IMR-90 (cell line): ENCODE data around the gene EXOC2. TPM values are rescaled to one million over a fixed set of nuclear protein-coding genes. Genes with fewer than 3 reads are reported as not detected.

Source experiments
- ATAC-seq: fragments of 200-7000 bp; cut with Tn5 transposase; 2 replicates; pipeline ENCODE4 v1.9.1; 2020; ENCODE audit warnings: low read depth, mild to moderate bottlenecking, moderate library complexity
- BruUV-seq: library from RNA; stranded (reverse); fragments of 400-500 nt; replicated peaks from 2 replicates; lab custom pipeline; 2021; lab: Mats Ljungman, UMichigan
- CTCF ChIA-PET: fragments of 300-600 bp; formaldehyde crosslinking; extraction: SDS; loops from one replicate; lab custom pipeline; 2021; ENCODE audit warnings: antibody characterized with exemption; lab: Yijun Ruan, JAX
- POLR2A ChIA-PET: fragments of 300-600 bp; sonication (Branson Sonifier 250); formaldehyde crosslinking; loops from one replicate; lab custom pipeline; 2022; ENCODE audit warnings: antibody characterized with exemption; ENCODE audit not compliant: unreplicated experiment; lab: Charles Lee
- DNase-seq: peaks from one replicate; pipeline ENCODE4 v3.0.0; 2013
- H2AFZ ChIP-seq: replicated peaks from 2 replicates; pipeline ENCODE3; 2013; ENCODE audit warnings: low read length, mild to moderate bottlenecking; ENCODE audit not compliant: poor library complexity
- H2AK5ac ChIP-seq: 2 replicates; pipeline ENCODE4 v1.6.1; 2013; ENCODE audit warnings: low read depth, low read length, inconsistent platforms
- H2AK9ac ChIP-seq: replicated peaks from 2 replicates; pipeline ENCODE3; 2013; ENCODE audit warnings: mild to moderate bottlenecking, low read depth, low read length, moderate library complexity; ENCODE audit not compliant: poor library complexity
- H2BK120ac ChIP-seq: 2 replicates; pipeline ENCODE4 v1.6.1; 2013; ENCODE audit warnings: low read depth, low read length, inconsistent platforms
- H2BK15ac ChIP-seq: 3 replicates; pipeline ENCODE4 v1.6.1; 2013; ENCODE audit warnings: low read depth, low read length, inconsistent platforms
- H2BK20ac ChIP-seq: 2 replicates; pipeline ENCODE4 v1.6.1; 2013; ENCODE audit warnings: low read depth, mild to moderate bottlenecking, inconsistent platforms, low read length, moderate library complexity
- H2BK5ac ChIP-seq: 2 replicates; pipeline ENCODE4 v1.6.1; 2013; ENCODE audit warnings: mild to moderate bottlenecking, low read depth, low read length, inconsistent platforms; ENCODE audit not compliant: poor library complexity, severe bottlenecking
- H3K14ac ChIP-seq: replicated peaks from 2 replicates; pipeline ENCODE4 v1.6.1; 2013; ENCODE audit warnings: low read depth, low read length, inconsistent platforms
- H3K18ac ChIP-seq: 2 replicates; pipeline ENCODE4 v1.6.1; 2013; ENCODE audit warnings: low read depth, low read length, control low read depth
- H3K23ac ChIP-seq: 2 replicates; pipeline ENCODE4 v1.6.1; 2013; ENCODE audit warnings: low read depth, low read length, inconsistent platforms
- H3K27ac ChIP-seq: 2 replicates; pipeline ENCODE4 v1.5.1; 2013; ENCODE audit warnings: mild to moderate bottlenecking, control low read depth, low read length; ENCODE audit not compliant: insufficient read depth
- H3K27me3 ChIP-seq: 2 replicates; pipeline ENCODE4 v1.6.1; 2013; ENCODE audit warnings: low read length; ENCODE audit not compliant: control insufficient read depth, insufficient read depth
- H3K36me3 ChIP-seq: 2 replicates; pipeline ENCODE4 v1.6.1; 2013; ENCODE audit warnings: low read length, mixed read lengths; ENCODE audit not compliant: control insufficient read depth, insufficient read depth
- H3K4ac ChIP-seq: 2 replicates; pipeline ENCODE4 v1.6.1; 2013; ENCODE audit warnings: low read depth, low read length, inconsistent platforms
- H3K4me1 ChIP-seq: 2 replicates; pipeline ENCODE4 v1.6.1; 2013; ENCODE audit warnings: low read length, mixed read lengths; ENCODE audit not compliant: control insufficient read depth, insufficient read depth
- H3K4me2 ChIP-seq: 2 replicates; pipeline ENCODE4 v1.6.1; 2013; ENCODE audit warnings: low read depth, mild to moderate bottlenecking, control low read depth, low read length, moderate library complexity
- H3K4me3 ChIP-seq: 2 replicates; pipeline ENCODE4 v1.5.1; 2013; ENCODE audit warnings: low read depth, mild to moderate bottlenecking, control low read depth, low read length, moderate library complexity; ENCODE audit not compliant: insufficient read depth
- H3K56ac ChIP-seq: 2 replicates; pipeline ENCODE4 v1.6.1; 2013; ENCODE audit warnings: low read length, inconsistent platforms; ENCODE audit not compliant: insufficient read depth; ENCODE audit errors: extremely low read depth
- H3K79me1 ChIP-seq, 2 experiments: 2 replicates each; pipeline ENCODE4 v1.6.1; 2013; ENCODE audit warnings: low read length in 2 of 2, inconsistent platforms in 1 of 2, low read depth in 1 of 2
- H3K9ac ChIP-seq: 2 replicates; pipeline ENCODE4 v1.6.1; 2013; ENCODE audit warnings: low read depth, low read length, control low read depth
- H3K9me1 ChIP-seq: 2 replicates; pipeline ENCODE4 v1.6.1; 2013; ENCODE audit warnings: low read length, inconsistent platforms; ENCODE audit not compliant: insufficient read depth
- H3K9me3 ChIP-seq: 2 replicates; pipeline ENCODE4 v1.6.1; 2013; ENCODE audit warnings: low read length; ENCODE audit not compliant: control insufficient read depth, insufficient read depth
- H4K20me1 ChIP-seq: 2 replicates; pipeline ENCODE4 v1.6.1; 2013; ENCODE audit warnings: low read length, inconsistent platforms; ENCODE audit not compliant: insufficient read depth
- H4K5ac ChIP-seq: 2 replicates; pipeline ENCODE4 v1.6.1; 2013; ENCODE audit warnings: mild to moderate bottlenecking, low read depth, low read length, control low read depth
- H4K8ac ChIP-seq, 2 experiments: 2 replicates each; pipeline ENCODE4 v1.6.1; 2013; ENCODE audit warnings: low read depth in 2 of 2, low read length in 2 of 2, control low read depth in 1 of 2, inconsistent platforms in 1 of 2
- H4K91ac ChIP-seq: 2 replicates; pipeline ENCODE4 v1.6.1; 2013; ENCODE audit warnings: low read depth, low read length, inconsistent platforms; ENCODE audit not compliant: insufficient read depth
- MAFK ChIP-seq: IDR thresholded peaks from 2 replicates; pipeline ENCODE4 v1.6.1; 2012; ENCODE audit warnings: low read depth, low read length, improper control_type of control experiment
- MXI1 ChIP-seq: IDR thresholded peaks from 2 replicates; pipeline ENCODE4 v1.6.1; 2012; ENCODE audit warnings: low read depth, mild to moderate bottlenecking, low read length, moderate library complexity, borderline replicate concordance
- RCOR1 ChIP-seq: IDR thresholded peaks from 2 replicates; pipeline ENCODE4 v1.6.1; 2012; ENCODE audit warnings: mild to moderate bottlenecking, low read length, improper control_type of control experiment; ENCODE audit not compliant: insufficient replicate concordance
- WGBS, 2 experiments: methylation state at CpG; one replicate each; pipeline versions ENCODE4 v1.1.5 to v1.1.7; 2013; ENCODE audit warnings: missing lambda C conversion rate in 2 of 2; ENCODE audit not compliant: insufficient read length in 1 of 2; ENCODE audit errors: extremely low coverage in 2 of 2; 5-methylcytosine and 5-hydroxymethylcytosine counted together
- dilution Hi-C: fragments of 300-500 bp; cut with HindIII; formaldehyde crosslinking; loops from one replicate; pipeline ENCODE4 v1.14.3; 2018; ENCODE audit warnings: low sequenced_read_pairs; ENCODE audit not compliant: unreplicated experiment
- in situ Hi-C: fragments of 300-500 bp; cut with MboI; formaldehyde crosslinking; loops from 3 replicates; pipeline ENCODE4 v1.14.3; 2019; ENCODE audit warnings: low sequenced_read_pairs, inconsistent platforms, mixed read lengths
- intact Hi-C: fragments of 100-400 bp; cut with micrococcal nuclease; formaldehyde crosslinking; loops from 2 replicates; pipeline ENCODE4 v1.10.0; 2022
- polyA plus RNA-seq, 3 experiments: library from polyadenylated mRNA; depleted of rRNA; stranded (reverse); fragments of >200 nt; gene quantifications; 2 replicates each; pipeline ENCODE4 v1.2.3, GENCODE V29; 2012; ENCODE audit warnings: low replicate concordance in 1 of 3
- total RNA-seq: library from RNA; depleted of rRNA; stranded (reverse); fragments of >200 nt; gene quantifications from 2 replicates; pipeline ENCODE4 v1.2.3, GENCODE V29; 2012

Gene EXOC2
- total and polyA plus RNA-seq, 2 of the 4 experiments (the other 2 are of a cell fraction), result 13.1 to 37.3 TPM

GRCh38 chr6:474453-475185, 218.3 kb downstream of the EXOC2 start:
- H3K18ac ChIP-seq, result no peak overlapping the region
- no peaks in the 10 kb centered on the region for H4K20me1 ChIP-seq
- 0% methylated on average over 1 of the region's 19 CpGs; no CpG with 5 or more reads in 1 of the 2 experiments for WGBS, 2 experiments
- no peaks in the 10 kb centered on the region for H3K9me3 ChIP-seq
- H4K8ac ChIP-seq, result no peak overlapping the region
- no peak overlapping the region for H2BK15ac ChIP-seq
- no peak overlapping the region for H3K4me2 ChIP-seq
- in situ Hi-C loops (no loop called here), dilution Hi-C loops (no loop called here), intact Hi-C loops (no loop called here)
- H2AFZ ChIP-seq, result no peak overlapping the region
- no peak overlapping the region for H2BK120ac ChIP-seq
- H3K4me1 ChIP-seq, result no peaks in the 10 kb centered on the region
- BruUV-seq, result no TSS peak
- H2AK5ac ChIP-seq, result no peak overlapping the region
- ATAC-seq (peak; percentile 21; the same call in 1 of the 2 replicates), DNase-seq (no peak)
- no peaks in the 10 kb centered on the region for H3K79me1 ChIP-seq
- no peak overlapping the region for H3K23ac ChIP-seq
- no peak overlapping the region for H4K5ac ChIP-seq
- no peak overlapping the region for H4K91ac ChIP-seq
- no peak overlapping the region for H3K14ac ChIP-seq
- ChIA-PET CTCF (no interaction called here), POLR2A (no interaction called here)
- H2BK5ac ChIP-seq, result no peak overlapping the region
- no peak overlapping the region for H3K9ac ChIP-seq
- H3K36me3 ChIP-seq, result no peaks in the 10 kb centered on the region
- H3K56ac ChIP-seq, result no peak overlapping the region
- no peak overlapping the region for H3K4ac ChIP-seq
- H2BK20ac ChIP-seq, result no peak overlapping the region
- H3K27ac ChIP-seq, result no peak overlapping the region
- no peak for TF ChIP-seq MXI1
- TF ChIP-seq RCOR1, result no peak
- TF ChIP-seq MAFK, result no peak
- peaks cover 13% of the 10 kb centered on the region for H3K27me3 ChIP-seq
- H3K4me3 ChIP-seq, result no peak overlapping the region
- no peak overlapping the region for H2AK9ac ChIP-seq
- no peaks in the 10 kb centered on the region for H3K9me1 ChIP-seq
